T-helper 2 cell (primary cell): ENCODE measurements around the gene SMIM38.

Experiments
- DNase-seq, 5 experiments: peaks; one replicate each; pipeline versions ENCODE4 v3.0.0 to v3.0.0-alpha.2; 2012 to 2022

Gene SMIM38

GRCh38 chr11:69204246-69204940 is 48.7 kb downstream of the SMIM38 start:
- DNase-seq, result no peak

DNA sequence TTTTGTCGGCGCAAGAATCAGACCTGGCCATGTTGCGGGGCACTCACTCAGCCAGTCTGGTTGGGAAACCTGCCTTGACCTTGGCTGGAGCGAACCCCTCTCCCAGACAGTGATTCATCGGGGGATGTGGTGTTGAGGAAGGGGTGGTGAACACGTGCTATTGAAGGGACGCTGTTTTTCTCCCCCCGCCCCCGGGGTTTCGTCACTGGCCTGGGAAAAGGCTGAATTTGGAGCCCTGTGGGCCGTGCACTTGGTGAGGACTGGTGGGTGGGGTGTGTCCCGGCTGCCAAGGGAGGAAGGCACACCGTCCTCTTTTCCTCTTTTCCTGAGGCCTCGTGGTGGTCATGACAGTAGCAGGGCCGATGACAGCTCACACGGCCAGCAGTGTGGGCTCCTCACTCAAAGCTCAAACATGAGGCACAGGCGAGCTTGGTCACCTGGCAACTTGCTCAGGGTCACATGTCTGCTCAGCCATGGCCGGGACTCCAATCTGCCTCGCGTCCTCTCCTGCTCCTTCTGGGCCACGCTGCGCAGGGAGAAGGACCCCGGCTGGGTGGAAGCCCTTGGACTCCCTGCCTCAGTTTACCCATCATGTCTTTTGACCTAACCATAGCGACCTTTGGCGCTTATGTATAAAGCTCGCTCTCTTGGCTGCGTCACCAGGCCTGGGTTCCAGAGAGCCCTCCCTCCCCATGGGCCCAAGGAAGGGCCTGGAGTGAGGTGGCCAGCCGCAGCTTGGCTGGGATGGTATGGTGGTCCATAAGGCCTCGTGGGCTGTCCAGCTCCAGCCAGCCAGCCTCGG is 49.4 kb downstream of the SMIM38 start:
- no peak for DNase-seq
